Fibroblast of skin of back (primary cell): ENCODE data around the gene DMXL2.
A peak's percentile ranks its signal among the peaks of the same experiment; 100 is the strongest.
"Not testable (repeated sequence)": the region's sequence is repeated elsewhere in the genome, so short reads cannot be mapped to it uniquely, and the experiment has no call there.

Experiments used
- DNase-seq: peaks from one replicate; pipeline ENCODE4 v3.0.0-alpha.2; 2013

The DMXL2 gene

GRCh38 chr15:51484781-51485180 is 137.8 kb downstream of the DMXL2 start:
- DNase-seq, result no peak

DNA sequence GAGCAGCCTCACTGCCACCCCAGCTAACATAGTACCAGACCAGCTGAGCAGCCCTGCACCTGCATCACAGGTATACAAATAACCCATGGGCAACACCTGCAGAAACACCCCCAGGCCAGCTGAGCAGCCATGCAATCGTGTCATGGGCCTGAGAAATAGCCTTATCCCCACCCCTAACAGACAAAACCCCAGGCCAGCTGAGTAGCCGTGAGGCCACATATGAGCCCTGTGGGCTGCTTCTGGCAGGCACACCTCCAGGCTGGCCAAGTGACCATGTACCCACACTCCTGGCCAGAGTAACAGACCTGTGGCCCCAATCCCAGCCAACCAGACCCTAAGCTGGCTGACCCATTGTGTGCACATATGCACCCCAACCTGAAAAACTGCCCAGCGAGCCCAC is 138.6 kb downstream of the DMXL2 start:
- no peak for DNase-seq

- no peak for DNase-seq
Measured at GRCh38 chr15:51483520-51483919, 139.1 kb downstream of the DMXL2 start.

DNA sequence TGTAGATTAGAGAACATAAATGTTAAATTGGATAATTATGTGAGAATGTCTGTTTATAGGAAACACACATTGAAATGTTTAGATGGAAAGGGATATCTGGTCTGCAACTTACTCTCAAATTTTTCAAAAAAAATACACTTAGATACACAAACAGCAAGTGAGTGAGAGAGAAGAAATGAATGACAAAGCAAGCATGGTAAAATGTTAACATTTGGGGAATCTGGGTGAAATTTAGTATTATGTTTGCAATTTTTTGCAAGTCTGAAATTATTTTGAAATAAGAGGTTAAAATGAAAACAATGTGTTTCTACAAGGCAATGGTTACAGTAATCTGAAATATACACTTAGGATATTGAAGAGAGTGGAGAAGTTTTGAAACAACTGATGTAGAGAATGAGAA is 146.8 kb downstream of the DMXL2 start:
- DNase-seq, result no peak

GRCh38 chr15:51470512-51470911 is 152.1 kb downstream of the DMXL2 start:
- DNase-seq, result no peak

DNA sequence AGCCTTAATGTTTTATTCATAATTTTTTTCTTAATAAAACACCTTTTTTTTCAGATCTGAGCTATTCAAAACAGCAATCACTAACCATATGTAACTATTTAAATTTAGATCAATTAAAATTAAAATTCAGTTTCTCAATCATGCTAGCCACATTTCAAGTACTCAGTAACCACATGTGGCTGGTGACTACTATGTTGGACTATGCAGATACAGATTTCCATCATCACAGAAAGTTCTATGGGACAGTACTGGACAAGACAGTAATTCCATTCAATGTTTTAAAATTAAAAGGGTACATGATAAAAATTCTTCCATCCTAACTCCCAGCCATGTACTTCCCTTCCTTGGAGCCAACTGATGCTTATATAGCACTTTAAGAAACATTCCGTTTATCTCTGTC is 161.8 kb downstream of the DMXL2 start:
- DNase-seq, result peak; percentile 2

DNA sequence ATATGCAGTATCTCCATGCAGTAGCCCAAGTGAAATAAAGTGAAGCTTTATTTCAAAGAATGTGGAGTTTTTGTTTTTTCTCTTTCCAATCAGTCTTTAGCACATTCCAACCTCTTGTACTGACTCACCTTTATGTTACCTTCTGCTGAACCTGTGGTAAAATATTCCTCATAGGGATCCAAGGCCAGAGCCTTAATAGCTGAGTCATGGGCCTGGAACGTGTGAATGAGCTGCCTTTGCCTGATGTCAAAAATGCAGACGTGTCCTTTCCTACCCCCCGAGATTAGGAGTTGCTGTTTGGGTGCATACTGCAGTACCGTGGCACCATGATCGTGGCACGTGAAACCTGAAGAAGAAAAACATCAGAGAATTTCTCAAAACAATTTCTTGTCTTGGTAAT is 172.6 kb downstream of the DMXL2 start:
- no peak for DNase-seq

DNA sequence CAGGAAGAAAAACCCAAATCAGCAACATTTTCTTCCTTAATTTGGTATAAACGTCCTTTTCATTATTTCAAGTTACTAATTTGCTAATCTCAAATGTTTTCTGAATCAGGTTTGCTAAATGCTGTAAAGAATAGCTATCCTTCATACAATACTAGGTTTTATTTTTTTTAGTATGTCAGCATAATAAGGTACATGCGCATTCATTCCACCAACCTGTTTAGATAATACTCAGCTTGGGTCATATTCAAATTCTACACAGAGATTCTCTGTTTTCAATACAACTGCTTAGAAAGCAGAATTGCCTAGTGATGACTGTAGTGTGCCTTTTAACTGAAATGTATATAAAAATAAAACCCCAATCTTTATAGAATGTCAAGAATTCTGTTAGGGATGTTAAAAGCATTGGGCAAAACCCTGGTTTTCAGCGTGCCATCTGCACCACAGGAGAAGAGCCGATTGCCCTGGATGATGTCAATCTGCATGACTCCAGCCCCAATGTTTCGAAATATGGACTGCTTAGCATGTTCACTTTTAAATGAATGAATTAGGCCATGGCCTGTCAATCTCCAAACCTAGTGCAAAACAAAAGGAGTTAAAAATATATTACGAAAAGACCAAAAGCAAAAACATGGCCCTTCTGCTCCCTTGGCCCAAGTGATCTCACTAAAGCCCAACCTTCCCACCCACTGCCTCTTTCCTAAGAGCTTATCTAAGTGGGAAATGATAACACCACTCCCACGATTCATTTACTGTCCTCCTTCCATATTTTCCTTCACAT is 173.8 kb downstream of the DMXL2 start:
- DNase-seq, result no peak

- DNase-seq, result no peak
Measured at GRCh38 chr15:51447855-51448621, 174.5 kb downstream of the DMXL2 start.

GRCh38 chr15:51446029-51446744 is 176.4 kb downstream of the DMXL2 start:
- DNase-seq, result not testable (repeated sequence)

DNA sequence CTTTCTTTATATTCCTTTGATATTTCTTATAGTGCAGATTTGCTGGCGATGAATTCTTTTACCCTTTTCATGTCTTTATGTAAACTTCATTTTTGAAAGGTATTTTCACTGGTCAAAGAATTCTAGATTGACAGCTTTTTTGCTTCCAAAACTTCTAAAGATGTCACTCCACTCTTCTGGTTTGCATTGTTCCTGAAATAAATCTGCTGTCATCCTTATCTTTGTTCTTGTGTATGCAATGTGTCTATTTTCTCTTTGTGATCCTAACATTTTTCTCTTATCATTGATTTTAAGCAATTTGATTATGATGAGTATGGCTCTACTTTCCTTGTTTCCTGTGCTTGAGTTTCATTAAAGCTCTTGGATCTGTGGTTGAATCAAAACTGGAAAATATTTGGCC is 177.8 kb downstream of the DMXL2 start:
- no peak for DNase-seq

- no peak for DNase-seq
Measured at GRCh38 chr15:51444112-51444511, 178.5 kb downstream of the DMXL2 start.

DNA sequence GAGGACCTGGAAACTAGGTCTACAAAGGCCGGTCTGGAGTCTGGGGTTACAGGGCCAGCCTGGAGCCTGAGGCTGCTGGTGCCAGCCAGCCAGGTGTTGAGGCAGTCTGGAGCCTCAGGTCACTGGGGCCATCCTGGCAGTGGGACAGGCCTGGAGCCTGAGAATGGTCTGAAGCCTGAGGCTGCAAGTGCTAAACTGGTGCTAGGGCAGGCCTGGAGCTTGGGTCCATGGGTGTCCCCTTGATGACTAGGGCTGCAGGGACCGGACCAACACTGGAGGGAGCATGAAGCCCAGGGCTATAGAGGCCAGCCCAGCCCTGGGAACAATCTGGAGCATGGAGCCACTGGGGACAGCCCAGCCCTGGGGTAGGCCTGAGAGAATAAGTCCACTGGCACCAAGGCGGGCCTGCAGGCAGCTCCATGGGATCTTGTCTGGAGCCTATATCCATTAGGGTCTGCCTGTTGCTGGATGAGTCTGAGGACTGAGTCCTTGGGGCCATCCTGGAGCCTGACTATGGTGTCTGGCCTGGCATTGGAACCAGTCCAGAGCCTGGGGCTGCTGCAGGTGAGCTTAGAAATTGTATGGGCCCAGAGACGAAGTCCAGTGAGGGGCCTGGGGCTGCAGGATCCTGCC is 179.2 kb downstream of the DMXL2 start:
- no peak for DNase-seq

GRCh38 chr15:51438526-51438925 is 184.0 kb downstream of the DMXL2 start:
- DNase-seq, result no peak

DNA sequence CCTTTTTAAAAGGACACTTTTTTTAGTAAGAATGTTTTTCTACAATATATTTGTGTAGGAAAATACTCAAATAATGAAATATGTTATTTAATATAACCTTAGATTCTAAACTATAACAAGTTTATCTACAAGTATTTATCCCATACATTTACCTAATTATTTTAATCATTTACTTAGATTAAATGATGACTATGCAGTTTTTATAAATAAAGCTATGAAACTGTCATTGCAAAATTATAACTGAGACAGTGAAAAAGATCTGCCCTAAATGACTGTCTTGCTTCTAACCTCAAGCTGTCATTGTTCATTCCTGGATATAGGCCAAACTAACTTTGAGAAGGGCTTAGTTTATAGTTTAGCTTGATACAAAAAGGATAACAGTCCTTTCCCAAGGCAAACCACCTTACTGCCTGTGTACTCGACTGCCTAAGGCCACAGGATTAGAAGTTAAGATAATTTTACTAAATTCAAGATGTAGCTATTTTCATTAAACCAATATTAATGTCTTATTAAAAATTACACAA is 197.0 kb downstream of the DMXL2 start:
- peak; percentile 8 for DNase-seq

- DNase-seq, result no peak
Measured at GRCh38 chr15:51424780-51425179, 197.8 kb downstream of the DMXL2 start.

DNA sequence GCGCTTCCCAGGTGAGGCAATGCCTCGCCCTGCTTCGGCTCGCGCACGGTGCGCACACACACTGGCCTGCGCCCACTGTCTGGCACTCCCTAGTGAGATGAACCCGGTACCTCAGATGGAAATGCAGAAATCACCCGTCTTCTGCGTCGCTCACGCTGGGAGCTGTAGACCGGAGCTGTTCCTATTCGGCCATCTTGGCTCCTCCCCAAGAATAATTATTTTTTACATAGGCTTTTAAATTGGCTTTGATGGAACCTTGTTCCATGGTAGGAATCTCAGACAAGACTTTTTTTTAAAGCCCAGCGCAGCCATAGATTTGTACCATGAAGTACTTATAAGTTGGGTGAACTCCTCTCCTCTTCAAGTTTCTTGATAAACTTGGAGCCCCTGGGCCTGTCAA is 199.5 kb downstream of the DMXL2 start:
- DNase-seq, result not testable (repeated sequence)

DNA sequence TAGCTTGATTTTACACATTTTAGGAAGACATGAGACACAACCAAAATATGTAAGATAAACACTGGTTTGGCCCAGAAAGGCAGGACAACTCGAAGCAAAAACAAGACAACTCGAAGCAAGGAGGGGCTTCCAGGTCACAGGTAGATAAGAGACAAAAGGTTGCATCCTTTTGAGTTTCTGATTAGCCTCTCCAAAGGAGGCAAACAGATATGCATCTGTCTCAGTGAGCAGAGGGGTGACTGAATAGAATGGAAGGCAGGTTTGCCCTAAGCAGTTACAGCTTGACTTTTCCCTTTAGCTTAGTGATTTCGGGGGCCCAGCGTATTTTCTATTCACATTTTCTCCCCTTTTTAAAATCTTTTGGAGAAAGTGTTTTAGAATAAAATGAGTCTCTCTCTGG is 206.4 kb downstream of the DMXL2 start:
- DNase-seq, result no peak

- DNase-seq, result no peak
Measured at GRCh38 chr15:51414256-51414860, 208.2 kb downstream of the DMXL2 start.

DNA sequence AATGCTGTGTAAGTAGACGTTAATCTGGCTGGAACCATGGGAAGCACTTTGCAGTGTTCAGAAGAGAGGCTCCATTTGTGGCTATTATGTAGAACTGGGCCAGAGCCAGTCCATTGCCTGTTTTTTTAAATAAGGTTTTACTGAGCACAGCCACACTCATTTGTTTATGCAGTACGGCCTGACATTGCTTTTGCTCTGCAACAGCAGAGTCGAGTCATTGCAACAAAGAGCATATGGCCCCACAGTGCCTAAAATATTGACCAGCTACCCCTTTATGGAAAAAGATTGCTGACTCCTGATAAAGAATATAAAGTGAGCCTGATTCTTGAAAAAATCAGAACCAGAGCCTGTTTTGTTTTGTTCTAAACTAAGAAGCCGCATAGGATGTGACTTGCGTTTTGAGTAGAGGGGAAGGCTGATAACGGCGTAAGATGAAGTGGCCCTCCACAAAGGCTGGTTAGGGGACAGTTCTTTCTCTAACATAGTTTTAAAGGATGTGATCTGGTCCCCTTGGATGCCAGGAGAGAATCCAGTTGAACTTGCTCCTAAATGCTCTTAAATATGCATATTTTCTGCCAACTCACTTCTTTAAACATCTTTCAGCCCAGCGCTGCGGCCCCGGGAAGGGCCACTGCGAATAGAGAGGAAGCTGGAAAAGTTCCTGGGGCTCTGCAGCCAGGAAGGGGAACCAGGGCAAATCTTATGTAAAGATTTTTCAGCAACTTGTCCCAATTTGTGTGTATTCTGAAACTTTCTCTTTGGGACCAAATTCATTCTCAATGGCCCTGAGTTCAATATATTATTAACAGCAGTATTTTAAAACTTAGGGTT is 216.7 kb downstream of the DMXL2 start:
- DNase-seq, result no peak

DNA sequence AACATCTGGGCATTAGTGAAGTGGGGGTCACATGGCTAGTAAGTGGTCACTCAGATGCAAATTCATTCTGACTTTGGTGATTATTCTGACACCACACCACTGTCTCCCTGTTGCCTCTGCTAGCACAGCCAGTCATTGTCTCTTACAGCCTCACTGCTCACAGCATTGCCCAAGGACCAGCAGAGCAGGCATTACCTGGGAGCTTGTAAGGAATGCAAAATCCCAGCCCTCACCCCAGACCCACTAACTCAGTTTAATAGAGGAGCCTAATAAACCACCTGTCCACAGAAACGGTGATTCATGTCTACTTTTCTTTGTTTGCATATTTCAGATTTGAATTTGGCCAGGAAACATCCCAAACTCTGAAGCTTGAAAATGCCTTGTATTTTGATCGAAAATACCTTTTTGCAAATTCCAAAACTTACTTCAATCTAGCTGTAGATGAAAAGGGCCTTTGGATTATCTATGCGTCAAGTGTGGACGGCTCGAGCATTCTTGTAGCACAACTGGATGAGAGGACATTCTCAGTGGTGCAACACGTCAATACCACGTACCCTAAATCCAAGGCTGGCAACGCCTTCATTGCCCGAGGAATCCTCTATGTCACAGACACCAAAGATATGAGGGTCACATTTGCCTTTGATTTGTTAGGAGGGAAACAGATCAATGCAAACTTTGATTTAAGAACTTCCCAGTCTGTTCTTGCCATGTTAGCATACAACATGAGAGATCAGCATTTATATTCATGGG is 218.4 kb downstream of the DMXL2 start:
- DNase-seq, result no peak
